ENCODE results near the gene PRPF8.

Gene PRPF8

DNA sequence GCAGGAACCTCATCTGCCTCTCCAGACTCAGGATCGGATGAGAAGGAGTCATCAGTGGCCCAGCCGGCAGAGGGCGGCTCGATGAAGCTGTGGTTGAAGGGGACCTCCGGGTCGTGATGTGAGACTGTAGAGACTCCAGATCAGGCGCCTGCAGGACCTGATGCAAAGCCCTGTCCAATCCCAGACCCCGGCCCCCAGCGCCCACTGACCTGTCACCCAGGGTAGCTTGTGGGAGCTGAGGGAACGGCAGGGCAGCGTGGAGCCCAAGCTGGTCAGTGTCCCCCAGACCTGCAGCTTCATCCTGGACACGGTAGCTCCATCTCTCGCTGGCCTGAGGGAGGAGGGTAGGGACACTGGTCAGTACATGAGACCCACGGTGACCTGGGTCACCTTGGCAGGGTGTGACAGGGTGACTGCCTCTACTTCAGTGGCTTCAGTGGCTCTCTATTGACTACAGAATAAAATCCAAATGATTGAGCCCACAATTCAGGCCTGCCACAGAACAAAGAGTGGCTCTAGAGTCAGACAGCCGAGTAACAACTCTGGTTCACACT is 47.9 kb downstream of the PRPF8 start:
- Histone ChIP-seq H3K27ac (replicated peaks) (no peak overlapping the region), H3K27me3 (ENCODE audit: insufficient read depth, poor library complexity, severe bottlenecking) (no peaks in the 10 kb centered on the region), H3K4me3 (replicated peaks; ENCODE audit: insufficient read depth, low read length) (no peak overlapping the region)
- no peak for DNase-seq (ENCODE audit: low read depth in 1 of 2, low spot score in 1 of 2)
- TF ChIP-seq GABPA (IDR thresholded peaks at IDR 0.05; ENCODE audit: low read depth), result no peak
- no peak for TF ChIP-seq POLR2AphosphoS5 (IDR thresholded peaks at IDR 0.05; ENCODE audit: low read depth)
- TF ChIP-seq, protein P1, sequence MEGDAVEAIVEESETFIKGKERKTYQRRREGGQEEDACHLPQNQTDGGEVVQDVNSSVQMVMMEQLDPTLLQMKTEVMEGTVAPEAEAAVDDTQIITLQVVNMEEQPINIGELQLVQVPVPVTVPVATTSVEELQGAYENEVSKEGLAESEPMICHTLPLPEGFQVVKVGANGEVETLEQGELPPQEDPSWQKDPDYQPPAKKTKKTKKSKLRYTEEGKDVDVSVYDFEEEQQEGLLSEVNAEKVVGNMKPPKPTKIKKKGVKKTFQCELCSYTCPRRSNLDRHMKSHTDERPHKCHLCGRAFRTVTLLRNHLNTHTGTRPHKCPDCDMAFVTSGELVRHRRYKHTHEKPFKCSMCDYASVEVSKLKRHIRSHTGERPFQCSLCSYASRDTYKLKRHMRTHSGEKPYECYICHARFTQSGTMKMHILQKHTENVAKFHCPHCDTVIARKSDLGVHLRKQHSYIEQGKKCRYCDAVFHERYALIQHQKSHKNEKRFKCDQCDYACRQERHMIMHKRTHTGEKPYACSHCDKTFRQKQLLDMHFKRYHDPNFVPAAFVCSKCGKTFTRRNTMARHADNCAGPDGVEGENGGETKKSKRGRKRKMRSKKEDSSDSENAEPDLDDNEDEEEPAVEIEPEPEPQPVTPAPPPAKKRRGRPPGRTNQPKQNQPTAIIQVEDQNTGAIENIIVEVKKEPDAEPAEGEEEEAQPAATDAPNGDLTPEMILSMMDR (IDR thresholded peaks at IDR 0.05; ENCODE audit: insufficient read depth, low read length), result no peak
- TF ChIP-seq, protein P2, sequence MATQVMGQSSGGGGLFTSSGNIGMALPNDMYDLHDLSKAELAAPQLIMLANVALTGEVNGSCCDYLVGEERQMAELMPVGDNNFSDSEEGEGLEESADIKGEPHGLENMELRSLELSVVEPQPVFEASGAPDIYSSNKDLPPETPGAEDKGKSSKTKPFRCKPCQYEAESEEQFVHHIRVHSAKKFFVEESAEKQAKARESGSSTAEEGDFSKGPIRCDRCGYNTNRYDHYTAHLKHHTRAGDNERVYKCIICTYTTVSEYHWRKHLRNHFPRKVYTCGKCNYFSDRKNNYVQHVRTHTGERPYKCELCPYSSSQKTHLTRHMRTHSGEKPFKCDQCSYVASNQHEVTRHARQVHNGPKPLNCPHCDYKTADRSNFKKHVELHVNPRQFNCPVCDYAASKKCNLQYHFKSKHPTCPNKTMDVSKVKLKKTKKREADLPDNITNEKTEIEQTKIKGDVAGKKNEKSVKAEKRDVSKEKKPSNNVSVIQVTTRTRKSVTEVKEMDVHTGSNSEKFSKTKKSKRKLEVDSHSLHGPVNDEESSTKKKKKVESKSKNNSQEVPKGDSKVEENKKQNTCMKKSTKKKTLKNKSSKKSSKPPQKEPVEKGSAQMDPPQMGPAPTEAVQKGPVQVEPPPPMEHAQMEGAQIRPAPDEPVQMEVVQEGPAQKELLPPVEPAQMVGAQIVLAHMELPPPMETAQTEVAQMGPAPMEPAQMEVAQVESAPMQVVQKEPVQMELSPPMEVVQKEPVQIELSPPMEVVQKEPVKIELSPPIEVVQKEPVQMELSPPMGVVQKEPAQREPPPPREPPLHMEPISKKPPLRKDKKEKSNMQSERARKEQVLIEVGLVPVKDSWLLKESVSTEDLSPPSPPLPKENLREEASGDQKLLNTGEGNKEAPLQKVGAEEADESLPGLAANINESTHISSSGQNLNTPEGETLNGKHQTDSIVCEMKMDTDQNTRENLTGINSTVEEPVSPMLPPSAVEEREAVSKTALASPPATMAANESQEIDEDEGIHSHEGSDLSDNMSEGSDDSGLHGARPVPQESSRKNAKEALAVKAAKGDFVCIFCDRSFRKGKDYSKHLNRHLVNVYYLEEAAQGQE (IDR thresholded peaks at IDR 0.05; ENCODE audit: insufficient replicate concordance, low read depth), result no peak
- TF ChIP-seq SPI1 (IDR thresholded peaks at IDR 0.05; ENCODE audit: borderline replicate concordance, low read depth), result no peak

DNA sequence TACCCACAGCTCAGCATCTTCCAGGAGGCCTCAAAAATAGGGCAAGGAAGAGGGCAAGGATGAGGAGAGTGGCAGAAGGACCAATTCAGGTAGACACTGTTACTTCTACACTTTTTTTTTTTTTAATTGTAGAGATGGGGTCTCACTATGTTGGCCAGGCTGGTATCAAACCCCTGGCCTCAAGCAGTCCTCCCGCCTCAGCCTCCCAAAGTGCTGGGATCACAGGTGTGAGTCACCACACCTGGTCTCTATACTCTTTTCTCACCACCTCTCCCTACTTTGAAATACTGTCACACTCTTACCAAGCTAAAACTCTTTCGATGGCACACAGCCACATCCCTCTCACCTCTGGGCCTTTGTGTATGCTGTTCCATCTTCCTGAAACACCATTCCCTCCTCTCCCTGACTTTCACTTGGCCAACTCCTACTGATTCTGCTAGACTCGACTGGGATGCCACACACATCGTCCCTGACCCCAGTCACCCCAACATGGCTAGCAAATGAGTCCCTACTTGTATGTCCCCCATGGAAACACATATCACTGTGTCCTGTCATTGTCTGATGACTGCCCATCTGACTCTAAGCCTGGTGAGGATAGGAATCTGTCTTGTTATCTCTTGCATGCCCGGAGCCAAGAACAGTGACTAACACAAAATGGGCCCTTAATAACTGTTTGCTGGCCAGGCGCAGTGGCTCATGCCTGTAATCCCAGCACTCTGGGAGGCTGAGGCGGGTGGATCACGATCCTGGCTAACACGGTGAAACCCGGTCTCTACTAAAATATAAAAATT is 48.8 kb downstream of the PRPF8 start:
- no peak for DNase-seq (ENCODE audit: low read depth in 1 of 2, low spot score in 1 of 2)
- Histone ChIP-seq H3K27ac (replicated peaks) (no peak overlapping the region), H3K27me3 (ENCODE audit: insufficient read depth, poor library complexity, severe bottlenecking) (no peaks in the 10 kb centered on the region), H3K4me3 (replicated peaks; ENCODE audit: insufficient read depth, low read length) (no peak overlapping the region)
- no peak for TF ChIP-seq GABPA (IDR thresholded peaks at IDR 0.05; ENCODE audit: low read depth)

DNA sequence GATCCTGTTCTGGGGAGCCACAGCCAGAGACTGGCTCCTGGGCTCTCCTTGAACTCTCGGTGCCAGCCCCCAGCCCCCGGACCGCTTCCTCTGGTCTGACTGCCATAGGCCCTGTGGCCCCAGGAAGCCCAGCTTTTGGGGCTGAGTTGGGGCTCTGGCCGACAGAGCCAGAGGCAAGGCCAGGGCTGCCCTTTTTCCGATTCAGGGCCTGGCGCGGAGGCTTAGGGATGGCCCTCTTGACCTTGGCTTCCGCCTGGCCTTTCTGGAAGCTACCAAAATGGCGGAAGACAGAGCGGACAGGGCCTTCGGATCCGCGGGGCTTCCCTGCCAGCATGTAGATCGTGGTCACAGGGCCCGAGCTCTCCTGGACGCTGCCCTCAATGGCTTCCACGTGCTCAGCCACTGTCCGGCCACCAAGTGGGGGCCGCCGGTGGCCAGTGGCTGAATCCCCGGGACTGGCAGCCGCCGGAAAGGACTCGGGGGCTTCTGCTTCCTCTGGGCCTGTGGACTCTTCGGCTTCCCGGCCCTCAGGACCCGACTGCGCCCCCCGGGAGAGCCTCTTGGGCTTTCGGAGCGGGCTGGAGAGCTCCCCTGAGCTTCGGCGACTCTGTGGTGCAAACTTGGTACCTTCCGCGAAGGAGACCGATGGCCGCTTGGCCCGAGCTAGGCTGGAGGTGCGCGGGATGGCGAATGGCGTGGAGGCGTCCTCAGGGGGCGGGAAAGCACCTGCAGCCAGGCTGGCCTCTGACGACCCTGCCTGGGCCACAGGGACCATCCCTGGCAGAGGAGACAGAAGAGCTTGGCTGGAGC is 49.6 kb downstream of the PRPF8 start:
- no peaks in the 10 kb centered on the region for H3K27me3 ChIP-seq (ENCODE audit: insufficient read depth, poor library complexity, severe bottlenecking)
- TF ChIP-seq POLR2AphosphoS5 (IDR thresholded peaks at IDR 0.05; ENCODE audit: low read depth), result no peak
- TF ChIP-seq, protein P1 (IDR thresholded peaks at IDR 0.05; ENCODE audit: insufficient read depth, low read length), result no peak
- no peak overlapping the region for H3K4me3 ChIP-seq (replicated peaks; ENCODE audit: insufficient read depth, low read length)
- H3K27ac ChIP-seq (replicated peaks), result no peak overlapping the region
- DNase-seq (ENCODE audit: low read depth in 1 of 2, low spot score in 1 of 2), result no peak

DNA sequence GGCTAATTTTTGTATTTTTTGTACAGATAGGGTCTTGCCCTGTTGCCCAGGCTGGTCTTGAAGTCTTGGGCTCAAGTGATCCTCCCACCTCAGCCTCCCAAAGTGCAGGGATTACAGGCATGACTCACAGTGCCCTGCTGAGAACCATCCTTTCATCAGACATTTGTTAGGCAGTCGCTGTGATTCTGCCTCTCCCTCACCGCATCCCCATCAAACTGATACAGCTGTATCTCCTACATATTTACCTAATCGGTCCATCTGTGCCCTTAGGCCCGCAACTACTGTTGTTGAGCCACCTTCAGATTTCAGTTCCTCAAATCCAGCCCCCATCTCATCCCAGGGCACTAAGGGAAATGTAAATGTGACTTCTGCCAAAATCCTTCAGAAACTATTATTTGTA is 54.0 kb downstream of the PRPF8 start:
- TF ChIP-seq SPI1 (IDR thresholded peaks at IDR 0.05; ENCODE audit: borderline replicate concordance, low read depth), result no peak
- no peak for TF ChIP-seq GABPA (IDR thresholded peaks at IDR 0.05; ENCODE audit: low read depth)
- TF ChIP-seq, protein P2 (IDR thresholded peaks at IDR 0.05; ENCODE audit: insufficient replicate concordance, low read depth), result no peak
- TF ChIP-seq, protein P1 (IDR thresholded peaks at IDR 0.05; ENCODE audit: insufficient read depth, low read length), result no peak
- no peak overlapping the region for H3K27ac ChIP-seq (replicated peaks)
- no peak for DNase-seq (ENCODE audit: low read depth in 1 of 2, low spot score in 1 of 2)
- no peak overlapping the region for H3K4me3 ChIP-seq (replicated peaks; ENCODE audit: insufficient read depth, low read length)
- no peaks in the 10 kb centered on the region for H3K27me3 ChIP-seq (ENCODE audit: insufficient read depth, poor library complexity, severe bottlenecking)
